Panc1 (cell line): ENCODE results near the gene DCST2.

Experiments
- CTCF ChIP-seq: fragments of 450-650 bp; IDR thresholded peaks from 2 replicates; pipeline ENCODE4 v1.5.1; 2017; ENCODE audit warnings: mild to moderate bottlenecking
- POLR2AphosphoS5 ChIP-seq: IDR thresholded peaks from 2 replicates; pipeline ENCODE4 v1.6.1; 2012; ENCODE audit warnings: mild to moderate bottlenecking, low read depth, low read length, moderate library complexity
- REST ChIP-seq, 2 experiments: IDR thresholded peaks; 2 replicates each; pipeline ENCODE4 v1.6.1; 2011 to 2012; ENCODE audit warnings: low read depth in 2 of 2, control low read depth in 1 of 2, low read length in 1 of 2, mild to moderate bottlenecking in 1 of 2, moderate library complexity in 1 of 2; ENCODE audit not compliant: insufficient read depth in 1 of 2
- SIN3A ChIP-seq: IDR thresholded peaks from 2 replicates; pipeline ENCODE4 v1.6.1; 2012; ENCODE audit warnings: low read depth, mild to moderate bottlenecking, low read length, moderate library complexity, borderline replicate concordance; ENCODE audit not compliant: insufficient read depth
- TCF7L2 ChIP-seq: IDR thresholded peaks from 2 replicates; pipeline ENCODE4 v1.6.1; 2011; ENCODE audit warnings: mild to moderate bottlenecking, low read depth, low read length, inconsistent platforms

GRCh38 chr1:155037043-155037442 lies 3.5 kb upstream of the DCST2 start:
- TF ChIP-seq SIN3A (no peak), CTCF (no peak), POLR2AphosphoS5 (no peak), REST (IDR thresholded peaks at IDR 0.05; ENCODE audit: insufficient read depth in 1 of 2, low read depth in 2 of 2, low read length in 1 of 2) (no peak), TCF7L2 (no peak)
